HCT116 (cell line): ENCODE data around the gene PRDX2. TPM values are rescaled to one million over a fixed set of nuclear protein-coding genes. Genes with fewer than 3 reads are reported as not detected.

Experiments
- ATAC-seq: fragments of 200-7000 bp; cut with Tn5 transposase; 2 replicates; pipeline ENCODE4 v1.9.1; 2020; ENCODE audit warnings: mild to moderate bottlenecking, moderate library complexity
- BruUV-seq: library from RNA; stranded (reverse); fragments of 400-500 nt; replicated peaks from 2 replicates; lab custom pipeline; 2021; lab: Mats Ljungman, UMichigan
- CTCF ChIA-PET: fragments of 300-600 bp; sonication (Branson Sonifier 250); formaldehyde crosslinking; loops from one replicate; lab custom pipeline; 2021; ENCODE audit warnings: antibody characterized with exemption; lab: Charles Lee
- POLR2A ChIA-PET: fragments of 300-600, 350-600 bp; sonication (Branson Sonifier 250); formaldehyde crosslinking; loops from one replicate; lab custom pipeline; 2021; ENCODE audit warnings: antibody characterized with exemption; lab: Charles Lee
- RAD21 ChIA-PET, 2 experiments: fragments of 300-600 bp; sonication (Branson Sonifier 250); formaldehyde crosslinking; loops; one replicate each; lab custom pipeline; 2023; ENCODE audit warnings: low total read pairs in 2 of 2; ENCODE audit not compliant: uncharacterized antibody in 2 of 2, unreplicated experiment in 2 of 2, low non-redundant PET in 1 of 2; lab: Charles Lee
- DNase-seq: peaks from one replicate; pipeline ENCODE4 v3.0.0-alpha.2; 2010; ENCODE audit warnings: low read depth, low spot score
- H2AFZ ChIP-seq: fragments of 200-600 bp; shearing (Covaris generic), sonication (generic); 2 replicates; pipeline ENCODE4 v1.6.1; 2017; ENCODE audit warnings: low read depth, mixed run types, mixed read lengths, antibody characterized with exemption, low read length; ENCODE audit not compliant: poor library complexity, severe bottlenecking
- H3K27ac ChIP-seq: 2 replicates; pipeline ENCODE4 v1.5.1; 2012; ENCODE audit warnings: low read depth, low read length
- H3K27me3 ChIP-seq: fragments of 200-600 bp; sonication (generic); 2 replicates; pipeline ENCODE4 v1.6.1; 2016; ENCODE audit warnings: mixed run types, low read length, mixed read lengths; ENCODE audit not compliant: insufficient read depth
- H3K36me3 ChIP-seq, 2 experiments: fragments of 200-500 bp in 1 of 2; fragments of 200-600 bp in 1 of 2; sonication (Bioruptor generic) in 1 of 2; sonication (generic) in 1 of 2; 2 replicates each; pipeline versions ENCODE4 v1.5.1 to v1.6.1; 2014 to 2016; ENCODE audit warnings: low read length in 2 of 2, inconsistent platforms in 1 of 2, mixed read lengths in 1 of 2, mixed run types in 1 of 2; ENCODE audit not compliant: insufficient read depth in 2 of 2, control insufficient read depth in 1 of 2
- H3K4me1 ChIP-seq, 2 experiments: fragments of 200-600 bp in 1 of 2; sonication (generic) in 1 of 2; 2 replicates each; pipeline versions ENCODE4 v1.5.1 to v1.6.1; 2012 to 2017; ENCODE audit warnings: low read length in 2 of 2, inconsistent platforms in 1 of 2, mild to moderate bottlenecking in 1 of 2, mixed read lengths in 1 of 2, mixed run types in 1 of 2, moderate library complexity in 1 of 2; ENCODE audit not compliant: insufficient read depth in 2 of 2, control insufficient read depth in 1 of 2
- H3K4me2 ChIP-seq: fragments of 200-600 bp; sonication (generic); 2 replicates; pipeline ENCODE4 v1.6.1; 2017; ENCODE audit warnings: mixed run types, low read length, mixed read lengths
- H3K4me3 ChIP-seq, 2 experiments: fragments of 200-600 bp in 1 of 2; sonication (generic) in 1 of 2; replicated peaks in 1 of 2; 2 replicates each; pipeline ENCODE4 v1.5.1; 2011 to 2016; ENCODE audit warnings: low read length in 2 of 2, control low read depth in 1 of 2, low read depth in 1 of 2, mild to moderate bottlenecking in 1 of 2, mixed read lengths in 1 of 2, mixed run types in 1 of 2
- H3K79me2 ChIP-seq: fragments of 200-600 bp; sonication (generic); 2 replicates; pipeline ENCODE4 v1.6.1; 2017; ENCODE audit warnings: mild to moderate bottlenecking, mixed run types, low read length, moderate library complexity, mixed read lengths; ENCODE audit not compliant: insufficient read depth
- H3K9ac ChIP-seq: fragments of 200-600 bp; sonication (generic); 2 replicates; pipeline ENCODE4 v1.6.1; 2016; ENCODE audit warnings: low read length, mixed read lengths
- H3K9me2 ChIP-seq: fragments of 200-600 bp; sonication (generic), shearing (Covaris generic); 2 replicates; pipeline ENCODE4 v1.6.1; 2017; ENCODE audit warnings: mixed run types, mild to moderate bottlenecking, moderate library complexity; ENCODE audit not compliant: insufficient read depth
- H3K9me3 ChIP-seq, 2 experiments: fragments of 200-500 bp in 1 of 2; fragments of 200-600 bp in 1 of 2; sonication (Bioruptor generic) in 1 of 2; sonication (generic) in 1 of 2; 2 replicates each; pipeline ENCODE4 v1.6.1; 2014 to 2017; ENCODE audit warnings: low read length in 2 of 2, mixed read lengths in 2 of 2, inconsistent platforms in 1 of 2, low read depth in 1 of 2, mild to moderate bottlenecking in 1 of 2, mixed run types in 1 of 2, moderate library complexity in 1 of 2; ENCODE audit not compliant: control insufficient read depth in 1 of 2, insufficient read depth in 1 of 2
- H4K20me1 ChIP-seq: fragments of 200-600 bp; sonication (generic), shearing (Covaris generic); 2 replicates; pipeline ENCODE4 v1.6.1; 2017; ENCODE audit warnings: mixed run types, mild to moderate bottlenecking, moderate library complexity; ENCODE audit not compliant: insufficient read depth
- CTCF ChIP-seq, 3 experiments: fragments of 200-600 bp in 1 of 3; sonication (generic) in 1 of 3; IDR thresholded peaks in 2 of 3; conservative IDR thresholded peaks in 1 of 3; 2 replicates each; pipeline ENCODE4 v1.5.1; 2012 to 2017; ENCODE audit warnings: low read depth in 2 of 3, low read length in 2 of 3, antibody characterized with exemption in 1 of 3, borderline replicate concordance in 1 of 3, control low read depth in 1 of 3, mild to moderate bottlenecking in 1 of 3, mixed read lengths in 1 of 3, mixed run types in 1 of 3, moderate library complexity in 1 of 3; ENCODE audit not compliant: insufficient read depth in 1 of 3
- EGR1 ChIP-seq: IDR thresholded peaks from 2 replicates; pipeline ENCODE4 v1.6.1; 2012; ENCODE audit warnings: low read depth
- ELF1 ChIP-seq: IDR thresholded peaks from 2 replicates; pipeline ENCODE4 v1.6.1; 2012; ENCODE audit warnings: low read depth, borderline replicate concordance
- EZH2phosphoT487 ChIP-seq: fragments of 200-600 bp; IDR thresholded peaks from 2 replicates; pipeline ENCODE4 v1.6.1; 2018; ENCODE audit warnings: antibody characterized with exemption, borderline replicate concordance
- MAX ChIP-seq: IDR thresholded peaks from 2 replicates; pipeline ENCODE4 v1.6.1; 2012
- POLR2A ChIP-seq: IDR thresholded peaks from 2 replicates; pipeline ENCODE4 v1.7.0; 2011; ENCODE audit warnings: borderline replicate concordance; ENCODE audit not compliant: insufficient read depth, insufficient read length; ENCODE audit errors: extremely low read depth
- POLR2AphosphoS5 ChIP-seq: IDR thresholded peaks from 2 replicates; pipeline ENCODE4 v1.6.1; 2011; ENCODE audit warnings: mild to moderate bottlenecking, low read depth, low read length, moderate library complexity
- RAD21 ChIP-seq: IDR thresholded peaks from 2 replicates; pipeline ENCODE4 v1.6.1; 2012; ENCODE audit warnings: low read depth, mild to moderate bottlenecking
- TCF7L2 ChIP-seq: IDR thresholded peaks from 2 replicates; pipeline ENCODE4 v1.7.0; 2011; ENCODE audit warnings: borderline replicate concordance, inconsistent platforms; ENCODE audit not compliant: insufficient read depth, insufficient read length; ENCODE audit errors: extremely low read depth
- YY1 ChIP-seq: IDR thresholded peaks from 2 replicates; pipeline ENCODE4 v1.6.1; 2011; ENCODE audit warnings: low read length, low read depth, moderate library complexity, mild to moderate bottlenecking; ENCODE audit not compliant: insufficient replicate concordance; ENCODE audit errors: extremely low read depth
- ZFX ChIP-seq: fragments of 450-650 bp; IDR thresholded peaks from 2 replicates; pipeline ENCODE4 v1.6.1; 2017
- intact Hi-C: fragments of 100-400 bp; cut with micrococcal nuclease; formaldehyde crosslinking; loops from 2 replicates; pipeline ENCODE4 v1.10.0; 2022
- total RNA-seq: library from RNA; stranded (reverse); gene quantifications from one replicate; pipeline ENCODE4 v1.2.1, GENCODE V29; 2021; ENCODE audit not compliant: unreplicated experiment

The PRDX2 gene
- total RNA-seq, 1 experiment from 2014 or later = 387 TPM

DNA sequence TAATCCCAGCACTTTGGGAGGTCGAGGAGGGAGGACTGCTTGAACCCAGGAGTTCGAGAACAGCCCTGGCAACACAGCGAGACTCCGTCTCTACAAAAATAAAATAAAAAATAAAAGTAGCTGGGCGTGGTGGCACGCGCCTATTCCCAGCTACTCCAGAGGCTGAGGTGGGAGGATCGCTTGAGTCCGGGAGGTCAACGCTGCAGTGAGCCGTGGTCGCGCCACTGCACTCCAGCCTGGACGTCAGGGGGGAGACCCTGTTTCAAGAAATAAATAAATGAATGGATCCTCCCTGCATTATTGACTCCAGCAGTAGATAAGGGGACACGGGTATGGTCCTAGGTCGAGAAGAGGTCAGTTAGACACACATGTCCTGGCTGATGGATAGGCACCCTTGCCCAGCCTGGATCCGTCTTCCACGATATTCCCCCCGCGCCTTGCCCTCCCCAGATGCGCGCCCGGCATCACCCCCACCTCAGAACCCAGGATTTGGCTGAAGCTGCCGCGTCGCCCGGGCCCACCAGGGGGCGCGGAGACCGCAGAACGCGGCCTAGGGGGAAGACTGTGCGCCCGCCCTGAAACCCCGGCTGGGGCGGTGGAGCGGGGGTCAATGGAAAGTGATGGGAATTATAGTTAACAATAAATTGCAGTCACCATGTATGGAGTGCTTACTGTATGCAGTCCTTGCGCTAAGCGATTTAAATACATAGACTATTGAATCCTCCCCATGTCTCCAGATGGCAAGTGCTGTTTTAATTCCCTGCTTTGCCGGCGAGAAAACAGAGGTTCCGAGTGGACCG is 24.2 kb downstream of the PRDX2 start:
- peak overlapping the region; percentile 78 for H3K9ac ChIP-seq
- ChIA-PET RAD21 (interaction anchor here (1.0 to 2.7 kb wide), 5 partner anchors 11 to 19 kb away, joined by 3 to 15 read pairs (median 8); partner anchors contain the start of gene JUNB (in 2 of the 2)), CTCF (interaction anchor here (0.6 to 7.0 kb wide), 11 partner anchors 11 to 70 kb away, joined by 3 to 88 read pairs (median 8); partner anchors contain the start of genes GET3, JUNB and RTBDN), POLR2A (interaction anchor here (0.6 to 8.8 kb wide), 4 partner anchors 16 to 61 kb away, joined by 3 to 172 read pairs (median 4); partner anchors contain the start of genes JUNB and RNASEH2A)
- peak overlapping the region; percentile 96 for H3K27ac ChIP-seq
- ATAC-seq (peak; percentile 41), DNase-seq (no peak)
- H3K9me2 ChIP-seq = no peaks in the 10 kb centered on the region
- peak overlapping the region; percentile 66 to 68 for H3K4me3 ChIP-seq
- H3K36me3 ChIP-seq = no peaks in the 10 kb centered on the region
- H3K4me2 ChIP-seq = peak overlapping the region; percentile 85
- H3K4me1 ChIP-seq = peaks cover 49 to 77% of the 10 kb centered on the region in 2 experiments
- no TSS peak for BruUV-seq
- no peaks in the 10 kb centered on the region for H4K20me1 ChIP-seq
- no peak overlapping the region for H2AFZ ChIP-seq
- no peaks in the 10 kb centered on the region for H3K9me3 ChIP-seq
- intact Hi-C loops = loop anchor here (1.0 to 5.0 kb wide), 3 partner anchors 15 to 70 kb away; no protein-coding TSS in a partner anchor
- H3K79me2 ChIP-seq = peaks cover 6% of the 10 kb centered on the region; the same call in 1 of the 2 replicates
- H3K27me3 ChIP-seq = no peaks in the 10 kb centered on the region
- TF ChIP-seq TCF7L2 = no peak
- no peak for TF ChIP-seq EZH2phosphoT487
- TF ChIP-seq POLR2AphosphoS5 = 0 out of 2 replicates have a peak, but pooled peaks have one; percentile 7
- peak; percentile 87 to 95 (median 94); a peak in 5 of 6 replicates for TF ChIP-seq CTCF (IDR thresholded peaks at IDR 0.05 in 2 of 3, conservative IDR thresholded peaks at IDR 0.05 in 1 of 3; ENCODE audit: borderline replicate concordance in 1 of 3, insufficient read depth in 1 of 3, low read depth in 2 of 3, low read length in 2 of 3)
- TF ChIP-seq RAD21 = peak; percentile 93
- TF ChIP-seq POLR2A = no peak
- no peak for TF ChIP-seq ELF1
- peak; percentile 35 for TF ChIP-seq YY1
- no peak for TF ChIP-seq EGR1
- TF ChIP-seq MAX = peak; percentile 51; the same call in 1 of the 2 replicates
- TF ChIP-seq ZFX = peak; percentile 22; the same call in 1 of the 2 replicates
